GM19455 (cell line): Measurements from ENCODE around the gene NPY5R.

Experiments
- ATAC-seq: cut with Tn5 transposase; IDR thresholded peaks from one replicate; pipeline ENCODE4 v1.9.1; 2021; ENCODE audit not compliant: unreplicated experiment

NPY5R gene

GRCh38 chr4:163384926-163385325, 41.2 kb downstream of the NPY5R start:
- no peak for ATAC-seq

GRCh38 chr4:163385466-163385865, 41.8 kb downstream of the NPY5R start:
- ATAC-seq, result no peak

GRCh38 chr4:163391756-163392155, 48.1 kb downstream of the NPY5R start:
- ATAC-seq, result no peak

GRCh38 chr4:163392328-163392727, 48.6 kb downstream of the NPY5R start:
- ATAC-seq, result no peak

GRCh38 chr4:163393471-163393870, 49.8 kb downstream of the NPY5R start:
- no peak for ATAC-seq

GRCh38 chr4:163395055-163395454, 51.4 kb downstream of the NPY5R start:
- no peak for ATAC-seq

GRCh38 chr4:163395758-163396157, 52.1 kb downstream of the NPY5R start:
- no peak for ATAC-seq

- no peak for ATAC-seq
Observed at GRCh38 chr4:163398238-163398637, 54.5 kb downstream of the NPY5R start.

GRCh38 chr4:163400911-163401310, 57.2 kb downstream of the NPY5R start:
- no peak for ATAC-seq
